HCEC 1CT (cell line): Measurements from ENCODE around the gene SERPINH1.

Source experiments
- DNase-seq: peaks from one replicate; pipeline ENCODE4 v3.0.0-alpha.2; 2017

The SERPINH1 gene

GRCh38 chr11:75557666-75558494 lies 4.2 kb upstream of the SERPINH1 start:
- DNase-seq, result peak; percentile 85

GRCh38 chr11:75558939-75559843 lies 2.9 kb upstream of the SERPINH1 start:
- peak; percentile 71 for DNase-seq

GRCh38 chr11:75560644-75561043 lies 1.4 kb upstream of the SERPINH1 start:
- DNase-seq, result no peak

- DNase-seq, result no peak
Observed at GRCh38 chr11:75561426-75562047, 516 bp upstream of the SERPINH1 start.

- peak; percentile 65 for DNase-seq
Observed at GRCh38 chr11:75562836-75563484, 907 bp downstream of the SERPINH1 start.

GRCh38 chr11:75563501-75563977 lies 1.5 kb downstream of the SERPINH1 start:
- no peak for DNase-seq

- DNase-seq, result peak; percentile 80
Observed at GRCh38 chr11:75563978-75564552, 2.0 kb downstream of the SERPINH1 start.

- peak; percentile 82 for DNase-seq
Observed at GRCh38 chr11:75565221-75565814, 3.3 kb downstream of the SERPINH1 start.

GRCh38 chr11:75565916-75566762 lies 4.1 kb downstream of the SERPINH1 start:
- DNase-seq, result no peak

GRCh38 chr11:75566763-75567279 lies 4.8 kb downstream of the SERPINH1 start:
- DNase-seq, result no peak

- no peak for DNase-seq
Observed at GRCh38 chr11:75567971-75568370, 5.9 kb downstream of the SERPINH1 start.

- DNase-seq, result no peak
Observed at GRCh38 chr11:75568616-75569219, 6.7 kb downstream of the SERPINH1 start.

- no peak for DNase-seq
Observed at GRCh38 chr11:75570559-75571139, 8.6 kb downstream of the SERPINH1 start.

GRCh38 chr11:75571625-75572024 lies 9.6 kb downstream of the SERPINH1 start:
- DNase-seq, result no peak

GRCh38 chr11:75572744-75573143 lies 10.7 kb downstream of the SERPINH1 start:
- DNase-seq, result no peak

GRCh38 chr11:75574698-75575602 lies 12.9 kb downstream of the SERPINH1 start:
- DNase-seq, result no peak

- DNase-seq, result no peak
Observed at GRCh38 chr11:75576017-75576416, 14.0 kb downstream of the SERPINH1 start.

GRCh38 chr11:75576499-75576918 lies 14.5 kb downstream of the SERPINH1 start:
- DNase-seq, result no peak

- no peak for DNase-seq
Observed at GRCh38 chr11:75577207-75577606, 15.2 kb downstream of the SERPINH1 start.
